GM19239 (cell line): Measurements from ENCODE around the gene GLG1.
A peak's percentile ranks its signal among the peaks of the same experiment; 100 is the strongest.
"Not testable (repeated sequence)": the region's sequence is repeated elsewhere in the genome, so short reads cannot be mapped to it uniquely, and the experiment has no call there.

Experiments used
- DNase-seq: peaks from one replicate; pipeline ENCODE4 v3.0.0; 2011; ENCODE audit warnings: low spot score; ENCODE audit not compliant: insufficient read length
- FAIRE-seq: peaks from 2 replicates; lab custom pipeline; 2011; peaks lifted over from hg19 to GRCh38; lab: Jason Lieb, UNC

The GLG1 gene

GRCh38 chr16:74578433-74578832, 28.5 kb downstream of the GLG1 start:
- FAIRE-seq = no peak

GRCh38 chr16:74577882-74578366, 29.0 kb downstream of the GLG1 start:
- no peak for DNase-seq
- peak; percentile 64 for FAIRE-seq

More at GRCh38 chr16:74578433-74578832, 28.5 kb downstream of the GLG1 start:
- DNase-seq = no peak

- FAIRE-seq (no peak), DNase-seq (no peak)
Measured at GRCh38 chr16:74575807-74576643, 30.9 kb downstream of the GLG1 start.

- DNase-seq = no peak
- no peak for FAIRE-seq
Measured at GRCh38 chr16:74575175-74575806, 31.6 kb downstream of the GLG1 start.

- FAIRE-seq (no peak), DNase-seq (no peak)
Measured at GRCh38 chr16:74574146-74574545, 32.8 kb downstream of the GLG1 start.

GRCh38 chr16:74573622-74574021, 33.3 kb downstream of the GLG1 start:
- FAIRE-seq (no peak), DNase-seq (no peak)

- no peak for FAIRE-seq
Measured at GRCh38 chr16:74570412-74571301, 36.3 kb downstream of the GLG1 start.

GRCh38 chr16:74568961-74569631, 37.8 kb downstream of the GLG1 start:
- FAIRE-seq = no peak
- no peak for DNase-seq

More at GRCh38 chr16:74570412-74571301, 36.3 kb downstream of the GLG1 start:
- DNase-seq = no peak

GRCh38 chr16:74567901-74568300, 39.0 kb downstream of the GLG1 start:
- FAIRE-seq = no peak
- DNase-seq = no peak

GRCh38 chr16:74565378-74565777, 41.5 kb downstream of the GLG1 start:
- no peak for FAIRE-seq
- no peak for DNase-seq

GRCh38 chr16:74564451-74564984, 42.4 kb downstream of the GLG1 start:
- FAIRE-seq = no peak

GRCh38 chr16:74563828-74564263, 43.1 kb downstream of the GLG1 start:
- no peak for DNase-seq
- no peak for FAIRE-seq

More at GRCh38 chr16:74564451-74564984, 42.4 kb downstream of the GLG1 start:
- no peak for DNase-seq

- DNase-seq (no peak), FAIRE-seq (no peak)
Measured at GRCh38 chr16:74562117-74562516, 44.8 kb downstream of the GLG1 start.

- DNase-seq (no peak), FAIRE-seq (no peak)
Measured at GRCh38 chr16:74561626-74562025, 45.3 kb downstream of the GLG1 start.

- FAIRE-seq (no peak), DNase-seq (no peak)
Measured at GRCh38 chr16:74560912-74561311, 46.0 kb downstream of the GLG1 start.

- DNase-seq = no peak
- no peak for FAIRE-seq
Measured at GRCh38 chr16:74558873-74559272, 48.0 kb downstream of the GLG1 start.

GRCh38 chr16:74557275-74557674, 49.6 kb downstream of the GLG1 start:
- FAIRE-seq (no peak), DNase-seq (no peak)

- DNase-seq (no peak), FAIRE-seq (no peak)
Measured at GRCh38 chr16:74556375-74556922, 50.5 kb downstream of the GLG1 start.

GRCh38 chr16:74552357-74552756, 54.6 kb downstream of the GLG1 start:
- DNase-seq, FAIRE-seq: not testable (repeated sequence)
